GM19351 (cell line): ENCODE measurements around the gene KMT5B.

Experiments used
- ATAC-seq: cut with Tn5 transposase; IDR thresholded peaks from one replicate; pipeline ENCODE4 v1.9.1; 2021; ENCODE audit warnings: mild to moderate bottlenecking, moderate library complexity; ENCODE audit not compliant: unreplicated experiment

Gene KMT5B

DNA sequence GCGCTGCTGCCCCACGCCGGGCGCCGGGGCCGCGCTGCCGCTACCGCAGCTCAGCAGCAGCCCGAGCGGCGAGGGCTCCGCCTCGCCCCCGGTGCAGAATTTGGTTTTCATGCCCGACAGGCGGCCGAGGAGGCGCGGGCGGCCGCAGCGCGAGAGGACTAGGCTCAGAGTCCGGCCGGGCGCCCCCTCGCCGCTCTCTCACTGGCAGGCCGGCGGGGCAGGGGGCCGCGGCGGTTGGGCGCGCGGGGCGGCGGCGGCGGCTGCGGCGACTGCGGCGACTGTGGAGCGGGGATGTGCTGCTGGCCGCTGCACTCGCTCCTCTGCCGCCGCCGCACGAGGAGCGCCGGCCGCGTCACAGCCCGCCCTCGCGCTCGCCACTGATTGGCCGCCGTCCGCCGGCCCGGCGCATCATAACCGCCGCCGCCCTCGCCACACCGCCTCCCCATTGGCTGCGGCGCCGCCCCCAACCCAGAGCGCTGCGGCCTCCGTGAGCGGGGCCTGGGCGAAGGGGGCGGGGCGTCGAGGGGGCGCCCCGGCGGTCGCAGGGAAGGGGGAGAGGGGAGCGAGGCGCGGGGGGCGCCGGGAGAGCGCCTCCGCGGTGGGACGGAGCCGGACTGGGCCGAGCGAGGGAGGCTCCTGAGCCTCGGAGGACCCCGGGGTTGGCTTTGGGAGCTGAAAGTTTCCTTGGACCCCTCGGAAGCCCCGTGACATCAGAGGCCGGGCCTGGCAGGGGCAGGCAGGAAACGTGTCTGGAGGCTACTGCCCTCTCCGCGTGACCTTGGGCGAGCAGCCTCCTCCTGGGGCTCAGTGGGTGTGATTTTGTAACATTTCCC is 91.8 kb downstream of the KMT5B start, which contains the start of gene CHKA:
TSS of gene CHKA (minus strand) at position 322 of the 833 bp plus-strand sequence. CDS start at position 111, 211 bp downstream.
- ATAC-seq, result peak; percentile 80

DNA sequence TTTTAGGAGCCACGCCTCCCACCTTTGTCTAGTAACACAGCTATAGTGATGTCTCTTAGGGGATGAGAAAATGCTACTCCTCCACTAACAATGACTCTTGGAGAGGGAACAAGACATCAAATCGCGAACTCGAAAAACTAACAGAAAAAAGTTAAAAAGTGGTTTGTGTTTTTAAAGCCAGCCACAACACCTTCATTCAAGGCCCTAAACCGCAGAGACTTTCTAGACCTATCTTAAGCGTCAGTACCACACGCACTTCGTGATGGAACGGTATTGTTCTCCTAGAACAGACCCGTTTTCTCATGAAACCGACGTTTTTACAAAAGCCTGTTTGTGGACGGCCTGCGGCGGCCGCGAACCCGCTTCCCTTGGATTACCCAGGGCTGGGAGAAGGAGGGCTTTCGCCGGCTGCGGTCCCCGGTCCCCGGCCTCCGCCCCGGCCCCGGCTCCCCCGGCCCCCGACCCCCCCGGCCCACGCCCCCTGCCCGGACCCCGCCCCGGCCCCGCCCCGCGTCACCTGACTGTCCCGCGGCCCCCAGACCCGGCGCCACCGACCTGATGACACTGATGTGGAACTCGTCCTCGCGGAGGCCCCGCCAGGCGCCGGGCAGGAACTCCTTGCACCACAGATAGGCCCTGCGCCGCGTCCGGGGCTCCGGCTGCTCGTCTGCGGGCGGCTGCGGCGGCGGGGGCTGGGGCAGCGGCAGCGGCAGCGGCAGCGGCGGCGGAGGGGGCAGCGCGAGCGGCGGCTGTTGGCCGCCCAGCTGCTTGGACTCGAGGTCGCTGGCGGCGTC is 92.6 kb downstream of the KMT5B start:
- peak; percentile 24 for ATAC-seq

DNA sequence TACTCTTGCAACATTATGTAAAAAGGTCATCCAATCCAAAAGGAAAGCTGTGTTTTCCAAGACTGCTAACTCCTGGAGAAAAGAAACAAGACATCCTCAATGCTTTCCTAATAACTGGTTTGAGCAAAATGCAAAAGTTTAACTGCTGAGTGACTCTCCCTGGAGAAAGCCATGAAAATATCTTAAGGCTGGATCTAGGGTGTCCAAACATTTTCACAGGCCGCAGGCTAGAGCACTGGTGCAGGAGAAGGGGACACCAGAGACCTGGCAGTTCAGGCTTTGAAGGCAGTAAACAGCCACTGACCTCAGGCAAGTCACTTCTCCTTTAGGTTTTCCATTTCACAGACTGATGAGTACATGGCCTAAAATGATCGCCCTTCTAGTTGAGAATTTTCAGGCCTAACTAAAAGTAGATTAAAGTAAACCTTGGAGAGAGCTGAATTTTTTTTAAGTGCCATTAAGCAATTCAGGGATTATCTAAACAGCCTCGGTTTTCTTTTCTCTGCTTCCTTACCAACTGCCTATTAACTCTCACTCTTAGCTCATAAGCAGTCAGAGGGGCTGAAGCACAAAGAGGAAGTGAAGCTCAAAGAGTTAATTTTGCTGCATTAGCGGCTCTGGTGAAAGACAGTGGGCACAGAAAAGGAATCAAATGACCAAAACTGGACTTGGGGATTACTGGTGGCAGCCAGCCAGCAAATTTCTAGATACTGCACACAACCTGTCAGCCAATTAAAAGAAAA is 94.2 kb downstream of the KMT5B start:
- peak; percentile 42 for ATAC-seq

GRCh38 chr11:68117853-68118470 is 95.1 kb downstream of the KMT5B start:
- no peak for ATAC-seq

DNA sequence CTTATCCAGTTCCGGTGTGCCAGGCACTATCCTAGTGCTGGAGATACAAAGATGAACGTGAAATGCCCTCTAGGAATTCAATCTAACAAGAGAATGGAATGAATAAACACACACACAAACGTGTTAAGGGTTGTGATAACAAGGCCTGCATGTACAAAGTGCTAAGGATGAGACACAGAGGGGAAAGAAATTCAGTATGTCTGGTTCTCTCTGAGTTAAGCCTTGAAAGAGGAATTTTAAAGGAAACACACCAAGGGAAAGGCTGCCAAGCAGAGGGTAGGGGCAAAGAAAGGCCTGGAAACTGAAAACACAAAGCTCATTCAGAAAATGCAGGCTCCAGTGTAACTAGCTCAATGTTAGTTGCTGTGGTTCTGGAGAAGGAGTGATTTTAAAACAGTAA is 96.1 kb downstream of the KMT5B start:
- ATAC-seq, result no peak

DNA sequence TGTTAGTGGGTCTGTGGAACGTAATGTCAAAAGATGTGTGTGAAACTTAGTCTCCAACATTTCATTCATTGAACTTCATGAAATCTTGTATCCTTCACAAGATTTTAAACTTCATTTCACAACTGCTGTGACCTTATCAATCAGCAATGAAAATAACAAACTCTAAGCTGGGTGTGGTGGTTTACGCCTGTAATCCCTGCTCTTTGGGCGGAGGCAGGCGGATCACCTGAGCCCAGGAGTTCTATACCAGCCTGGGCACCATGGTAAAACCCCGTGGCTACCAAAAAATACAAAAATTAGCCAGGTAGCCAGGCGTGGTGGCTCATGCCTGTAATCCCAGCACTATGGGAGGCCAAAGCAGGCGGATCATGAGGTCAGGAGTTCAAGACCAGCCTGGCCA is 97.0 kb downstream of the KMT5B start:
- no peak for ATAC-seq

DNA sequence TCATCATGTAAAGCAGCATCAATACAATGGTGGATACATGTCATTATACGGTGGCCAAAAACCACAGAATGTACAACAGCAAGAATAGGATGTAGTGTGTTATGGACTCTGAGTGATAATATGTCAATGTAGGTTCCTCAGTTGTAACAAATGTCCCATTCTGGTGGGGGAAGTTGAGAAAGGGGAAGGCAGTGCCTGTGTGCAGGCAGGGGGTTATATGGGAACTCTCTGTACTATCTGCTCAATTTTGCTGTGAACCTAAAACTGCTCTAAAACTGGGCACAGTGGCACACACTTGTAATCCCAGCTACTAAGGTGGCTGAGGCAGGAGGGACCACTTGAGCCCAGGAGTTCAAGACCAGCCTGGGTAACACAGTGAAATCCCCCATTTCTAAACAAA is 97.8 kb downstream of the KMT5B start:
- no peak for ATAC-seq

DNA sequence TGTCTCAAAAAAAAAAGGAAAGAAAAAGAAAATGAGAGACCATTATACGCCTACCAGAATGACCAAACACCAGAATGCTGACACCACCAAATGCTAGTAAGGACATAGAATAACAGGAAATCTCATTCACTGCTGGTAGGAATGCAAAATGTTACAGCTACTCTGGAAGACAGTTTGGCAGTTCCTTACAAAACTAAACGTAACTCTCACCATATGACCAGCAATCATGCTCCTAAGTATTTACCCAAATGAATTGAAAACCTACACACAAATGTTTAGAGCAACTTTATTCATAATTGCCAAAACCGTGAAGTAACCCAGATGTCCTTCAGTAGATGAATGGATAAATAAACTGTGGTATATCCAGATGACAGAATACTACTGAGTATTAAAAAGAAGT is 99.1 kb downstream of the KMT5B start:
- ATAC-seq, result no peak

GRCh38 chr11:68107689-68108088 is 105.4 kb downstream of the KMT5B start:
- ATAC-seq, result no peak

DNA sequence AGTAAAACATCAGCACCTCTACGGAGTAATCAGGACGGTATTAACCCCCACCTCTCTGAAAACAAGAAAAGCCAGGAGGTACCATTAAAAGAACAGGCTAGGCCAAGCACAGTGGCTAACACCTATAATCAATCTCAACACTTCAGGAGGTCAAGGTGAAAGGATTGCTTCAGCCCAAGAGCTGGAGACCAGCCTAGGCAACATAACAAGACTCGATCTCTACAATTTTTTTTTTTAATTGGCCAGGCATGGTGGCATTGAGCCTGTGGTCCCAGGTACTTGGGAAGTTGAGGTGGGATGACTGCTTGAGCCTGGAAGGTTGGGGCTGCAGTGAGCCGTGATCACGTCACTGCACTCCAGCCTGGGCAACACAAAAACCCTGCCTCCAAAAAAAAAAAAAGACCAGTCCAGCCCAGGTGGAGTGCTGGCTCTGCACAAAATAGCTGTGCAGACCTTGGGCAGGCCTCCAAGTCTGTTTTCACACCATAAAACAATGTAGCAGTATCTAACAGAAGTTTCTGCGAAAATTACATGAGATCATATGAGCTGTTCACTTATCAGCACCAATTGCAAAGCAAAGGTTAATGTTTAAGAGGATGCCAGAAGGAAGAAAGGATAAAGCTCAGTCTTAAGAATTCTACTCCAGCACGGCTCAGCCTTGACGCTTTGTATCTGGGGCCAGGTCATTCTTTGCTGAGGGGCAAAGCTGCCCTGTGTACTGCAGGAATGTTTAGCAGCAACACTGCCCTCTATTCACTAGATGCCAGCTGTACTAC is 106.7 kb downstream of the KMT5B start:
- ATAC-seq, result no peak
